HG03442 (cell line): ENCODE measurements around the gene OPHN1.

ENCODE experiments used
- ATAC-seq: cut with Tn5 transposase; IDR thresholded peaks from one replicate; pipeline ENCODE4 v1.9.1; 2021; ENCODE audit warnings: mild to moderate bottlenecking, moderate library complexity; ENCODE audit not compliant: unreplicated experiment

The OPHN1 gene

GRCh38 chrX:68254738-68255645, 178.3 kb downstream of the OPHN1 start:
- no peak for ATAC-seq

- no peak for ATAC-seq
Observed at GRCh38 chrX:68252664-68253063, 180.6 kb downstream of the OPHN1 start.

GRCh38 chrX:68249903-68250302, 183.4 kb downstream of the OPHN1 start:
- ATAC-seq = no peak

- no peak for ATAC-seq
Observed at GRCh38 chrX:68249401-68249831, 183.9 kb downstream of the OPHN1 start.

GRCh38 chrX:68238568-68238967, 194.7 kb downstream of the OPHN1 start:
- no peak for ATAC-seq

- ATAC-seq = no peak
Observed at GRCh38 chrX:68234171-68234910, 199.0 kb downstream of the OPHN1 start.

- no peak for ATAC-seq
Observed at GRCh38 chrX:68232206-68232605, 201.1 kb downstream of the OPHN1 start.

GRCh38 chrX:68209008-68209407, 224.3 kb downstream of the OPHN1 start:
- ATAC-seq = no peak

GRCh38 chrX:68204521-68205038, 228.7 kb downstream of the OPHN1 start:
- ATAC-seq = no peak

GRCh38 chrX:68203646-68204045, 229.6 kb downstream of the OPHN1 start:
- peak; percentile 87 for ATAC-seq

- ATAC-seq = peak; percentile 8
Observed at GRCh38 chrX:68203211-68203610, 230.1 kb downstream of the OPHN1 start.

GRCh38 chrX:68199062-68199848, 234.0 kb downstream of the OPHN1 start:
- no peak for ATAC-seq

- ATAC-seq = peak; percentile 67
Observed at GRCh38 chrX:68196939-68197791, 236.1 kb downstream of the OPHN1 start.

GRCh38 chrX:68195561-68195960, 237.7 kb downstream of the OPHN1 start:
- no peak for ATAC-seq

- no peak for ATAC-seq
Observed at GRCh38 chrX:68193786-68194185, 239.5 kb downstream of the OPHN1 start.

GRCh38 chrX:68193234-68193633, 240.1 kb downstream of the OPHN1 start:
- no peak for ATAC-seq

- ATAC-seq = no peak
Observed at GRCh38 chrX:68190799-68191198, 242.5 kb downstream of the OPHN1 start.

GRCh38 chrX:68186552-68187262, 246.6 kb downstream of the OPHN1 start:
- ATAC-seq = no peak

GRCh38 chrX:68185161-68185560, 248.1 kb downstream of the OPHN1 start:
- ATAC-seq = no peak
